Ammon's horn (tissue), 1 donor: Measurements from ENCODE around the gene TSC2.

Experiments used
- DNase-seq: peaks from one replicate; pipeline ENCODE4 v3.0.0-alpha.2; 2016; ENCODE audit warnings: low spot score

Gene TSC2

DNA sequence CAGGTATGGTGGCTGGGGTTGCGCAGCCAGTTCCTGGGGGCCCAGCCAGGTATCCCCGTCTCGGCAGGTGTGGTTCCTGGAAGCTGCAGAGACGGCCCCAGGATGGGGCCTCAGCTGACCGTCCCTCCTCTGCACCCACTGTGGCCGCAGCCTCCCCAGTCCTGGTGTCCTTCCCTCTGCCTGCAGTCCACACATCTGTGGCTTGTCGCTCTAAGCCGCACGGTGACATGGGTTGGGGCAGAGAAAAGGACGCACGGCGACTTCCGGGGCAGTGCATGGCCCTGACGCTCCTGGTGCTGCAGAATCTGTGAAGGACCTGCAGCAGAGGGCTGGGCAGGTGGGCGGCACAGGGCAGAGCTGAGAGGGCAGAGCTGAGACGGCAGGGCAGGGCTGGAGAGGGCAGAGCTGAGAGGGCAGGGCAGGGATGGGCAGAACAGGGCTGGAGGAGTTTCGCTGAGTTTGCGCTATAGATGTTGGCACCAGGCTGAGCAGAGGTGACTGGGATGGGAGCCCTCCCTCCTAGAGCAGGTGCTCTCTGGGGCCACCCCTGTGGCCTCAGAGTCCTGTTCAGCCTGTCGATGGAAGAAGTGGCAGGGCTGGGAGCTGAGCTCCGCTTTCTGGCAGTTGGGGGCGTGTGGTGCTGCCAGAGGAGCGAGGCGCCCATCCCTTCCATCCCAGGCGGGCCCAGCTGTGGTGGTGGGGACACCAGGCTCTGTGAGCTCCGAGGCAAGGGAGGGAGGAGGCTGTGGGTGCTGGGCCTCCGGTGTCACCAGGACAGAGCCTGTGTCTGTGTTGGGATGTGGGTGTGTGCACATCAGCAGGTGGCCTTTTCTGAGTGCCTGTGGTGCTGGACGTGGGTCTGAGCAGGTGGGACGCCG lies 23.0 kb downstream of the TSC2 start:
- no peak for DNase-seq

GRCh38 chr16:2071454-2072202 lies 23.8 kb downstream of the TSC2 start:
- no peak for DNase-seq

- DNase-seq, result no peak
Measured at GRCh38 chr16:2072926-2073325, 25.1 kb downstream of the TSC2 start.

DNA sequence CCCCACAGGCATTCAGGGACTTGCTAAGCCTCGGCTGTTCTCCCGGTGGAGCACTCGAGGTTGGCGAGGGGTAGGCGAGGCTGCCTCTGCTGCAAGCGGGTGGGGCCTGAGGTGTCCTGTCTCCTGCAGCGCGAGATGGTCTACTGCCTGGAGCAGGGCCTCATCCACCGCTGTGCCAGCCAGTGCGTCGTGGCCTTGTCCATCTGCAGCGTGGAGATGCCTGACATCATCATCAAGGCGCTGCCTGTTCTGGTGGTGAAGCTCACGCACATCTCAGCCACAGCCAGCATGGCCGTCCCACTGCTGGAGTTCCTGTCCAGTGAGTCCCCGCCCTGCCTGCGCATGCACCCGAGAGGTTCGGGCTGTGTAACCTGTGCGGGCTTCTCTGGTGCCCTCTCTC lies 26.3 kb downstream of the TSC2 start:
- no peak for DNase-seq

DNA sequence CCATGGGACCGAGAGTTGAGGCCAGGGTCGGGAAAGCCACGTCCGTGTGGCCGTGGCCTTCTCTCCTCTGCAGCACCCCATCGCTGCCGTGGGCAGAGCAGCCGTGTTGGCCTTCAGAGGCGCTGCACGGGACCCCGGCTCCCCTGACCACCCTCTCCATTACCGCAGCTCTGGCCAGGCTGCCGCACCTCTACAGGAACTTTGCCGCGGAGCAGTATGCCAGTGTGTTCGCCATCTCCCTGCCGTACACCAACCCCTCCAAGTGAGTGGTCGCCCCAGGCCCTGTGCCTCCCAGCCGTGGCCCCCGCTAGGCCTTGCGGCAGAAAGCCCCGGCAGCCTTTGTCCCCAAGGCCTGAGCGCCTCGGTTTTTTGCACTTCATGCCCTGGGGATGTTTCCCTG lies 27.8 kb downstream of the TSC2 start:
- DNase-seq, result no peak

GRCh38 chr16:2076072-2076865 lies 28.5 kb downstream of the TSC2 start:
- DNase-seq, result no peak

DNA sequence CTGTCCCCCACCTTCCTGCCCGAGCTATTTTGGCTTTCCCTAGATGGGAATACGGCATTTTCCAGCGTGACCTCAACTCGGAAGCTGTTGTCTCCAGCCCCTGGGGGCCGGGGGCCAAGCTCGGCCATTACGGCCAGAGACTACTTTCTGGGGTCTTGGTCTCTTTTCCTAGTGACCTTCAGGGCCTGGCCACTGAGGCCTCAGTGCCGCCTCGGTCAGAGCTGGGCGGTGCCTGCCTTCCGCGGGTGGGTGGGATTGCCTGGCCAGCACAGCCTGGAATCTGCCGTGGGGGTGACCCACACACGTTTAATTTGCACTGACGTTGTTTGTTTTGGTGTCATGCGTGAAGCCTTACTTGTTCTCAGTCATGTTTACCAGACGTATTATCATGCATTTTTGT lies 29.2 kb downstream of the TSC2 start:
- no peak for DNase-seq

DNA sequence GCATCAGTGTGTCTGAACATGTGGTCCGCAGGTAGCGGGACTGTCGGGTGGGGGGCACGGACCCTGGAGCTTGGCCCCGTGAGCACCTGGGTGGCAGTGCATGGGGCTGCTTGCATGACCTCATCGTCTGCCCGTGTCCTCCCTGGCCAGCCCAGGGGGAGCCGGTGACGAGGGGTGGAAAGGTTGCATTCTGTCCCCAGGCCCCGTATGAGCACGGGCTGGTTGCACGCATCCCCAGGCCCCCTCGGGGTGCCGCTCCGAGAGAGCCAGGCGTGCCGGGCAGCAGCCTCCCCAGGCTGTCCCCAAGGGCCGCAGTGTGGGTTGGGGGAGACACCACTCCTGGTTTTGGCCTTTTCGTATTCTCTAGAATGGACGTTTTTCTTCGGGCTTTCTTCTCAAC lies 29.9 kb downstream of the TSC2 start:
- DNase-seq, result no peak

GRCh38 chr16:2078096-2078495 lies 30.3 kb downstream of the TSC2 start:
- no peak for DNase-seq

GRCh38 chr16:2078691-2079090 lies 30.9 kb downstream of the TSC2 start:
- no peak for DNase-seq

DNA sequence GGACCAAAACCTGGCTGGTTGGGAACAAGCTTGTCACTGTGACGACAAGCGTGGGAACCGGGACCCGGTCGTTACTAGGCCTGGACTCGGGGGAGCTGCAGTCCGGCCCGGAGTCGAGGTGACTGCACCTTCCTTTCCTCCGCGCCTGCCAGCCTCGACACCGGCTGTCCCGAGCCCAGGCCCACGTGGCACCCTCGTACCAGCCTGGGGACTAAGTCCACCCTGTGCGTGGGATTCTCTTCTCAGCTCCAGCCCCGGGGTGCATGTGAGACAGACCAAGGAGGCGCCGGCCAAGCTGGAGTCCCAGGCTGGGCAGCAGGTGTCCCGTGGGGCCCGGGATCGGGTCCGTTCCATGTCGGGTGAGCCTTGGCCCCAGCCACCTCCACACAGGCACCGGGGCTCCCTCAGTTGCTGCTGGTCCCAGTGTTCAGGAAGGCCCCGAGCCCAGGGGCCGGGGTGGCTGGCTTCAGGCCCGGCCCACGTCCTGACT lies 31.6 kb downstream of the TSC2 start:
- no peak for DNase-seq

DNA sequence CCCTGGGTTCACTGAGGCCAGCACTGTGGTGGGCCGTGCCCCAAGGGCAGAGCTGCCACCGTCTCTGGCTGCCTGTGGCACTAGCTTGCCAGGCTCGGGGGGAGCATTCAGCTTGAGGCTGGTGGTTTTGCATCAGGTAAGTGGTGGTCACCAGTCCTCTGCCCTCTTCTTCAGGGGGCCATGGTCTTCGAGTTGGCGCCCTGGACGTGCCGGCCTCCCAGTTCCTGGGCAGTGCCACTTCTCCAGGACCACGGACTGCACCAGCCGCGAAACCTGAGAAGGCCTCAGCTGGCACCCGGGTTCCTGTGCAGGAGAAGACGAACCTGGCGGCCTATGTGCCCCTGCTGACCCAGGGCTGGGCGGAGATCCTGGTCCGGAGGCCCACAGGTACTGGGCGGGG lies 32.2 kb downstream of the TSC2 start:
- DNase-seq, result no peak

- no peak for DNase-seq
Measured at GRCh38 chr16:2081201-2082084, 33.7 kb downstream of the TSC2 start.

- DNase-seq, result no peak
Measured at GRCh38 chr16:2082171-2082982, 34.6 kb downstream of the TSC2 start.

- DNase-seq, result no peak
Measured at GRCh38 chr16:2082983-2083364, 35.2 kb downstream of the TSC2 start.

DNA sequence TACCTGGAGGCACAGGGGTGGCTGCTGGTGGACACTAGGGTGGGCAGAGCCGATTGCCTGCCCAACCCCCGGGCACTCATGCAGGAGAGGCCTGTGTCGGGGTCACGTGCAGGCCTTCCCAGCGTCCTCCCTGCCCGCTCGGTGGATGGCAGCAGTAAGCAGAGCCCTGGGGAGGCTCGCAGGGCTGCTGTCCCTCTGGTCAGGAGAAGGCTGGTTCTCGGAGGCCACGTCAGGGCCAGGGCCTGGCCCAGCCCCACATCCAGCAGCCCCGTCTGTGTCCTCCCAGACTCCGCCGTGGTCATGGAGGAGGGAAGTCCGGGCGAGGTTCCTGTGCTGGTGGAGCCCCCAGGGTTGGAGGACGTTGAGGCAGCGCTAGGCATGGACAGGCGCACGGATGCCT lies 35.6 kb downstream of the TSC2 start:
- DNase-seq, result no peak

DNA sequence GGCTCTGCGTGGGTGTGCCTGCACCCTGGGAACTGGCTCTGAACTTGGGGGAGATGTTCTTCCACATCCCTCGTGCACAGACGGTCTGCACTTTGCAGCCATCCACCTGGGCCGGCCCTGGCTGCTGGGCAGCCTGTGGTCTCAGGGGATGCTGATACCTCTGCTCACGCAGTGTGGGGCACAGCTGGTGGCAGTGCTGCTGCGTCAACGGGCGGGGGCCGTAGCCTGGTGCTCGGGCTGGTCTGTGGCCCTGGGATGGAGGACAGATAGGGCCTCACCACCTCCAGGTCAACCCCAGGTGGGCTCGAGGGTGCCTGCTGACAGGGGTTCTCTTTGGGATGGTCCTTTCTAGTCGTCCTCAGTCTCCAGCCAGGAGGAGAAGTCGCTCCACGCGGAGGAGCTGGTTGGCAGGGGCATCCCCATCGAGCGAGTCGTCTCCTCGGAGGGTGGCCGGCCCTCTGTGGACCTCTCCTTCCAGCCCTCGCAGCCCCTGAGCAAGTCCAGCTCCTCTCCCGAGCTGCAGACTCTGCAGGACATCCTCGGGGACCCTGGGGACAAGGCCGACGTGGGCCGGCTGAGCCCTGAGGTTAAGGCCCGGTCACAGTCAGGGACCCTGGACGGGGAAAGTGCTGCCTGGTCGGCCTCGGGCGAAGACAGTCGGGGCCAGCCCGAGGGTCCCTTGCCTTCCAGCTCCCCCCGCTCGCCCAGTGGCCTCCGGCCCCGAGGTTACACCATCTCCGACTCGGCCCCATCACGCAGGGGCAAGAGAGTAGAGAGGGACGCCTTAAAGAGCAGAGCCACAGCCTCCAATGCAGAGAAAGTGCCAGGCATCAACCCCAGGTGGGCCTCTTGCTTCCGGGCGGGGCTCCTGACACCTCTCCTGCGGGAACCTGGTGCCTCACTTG lies 36.3 kb downstream of the TSC2 start:
- no peak for DNase-seq

DNA sequence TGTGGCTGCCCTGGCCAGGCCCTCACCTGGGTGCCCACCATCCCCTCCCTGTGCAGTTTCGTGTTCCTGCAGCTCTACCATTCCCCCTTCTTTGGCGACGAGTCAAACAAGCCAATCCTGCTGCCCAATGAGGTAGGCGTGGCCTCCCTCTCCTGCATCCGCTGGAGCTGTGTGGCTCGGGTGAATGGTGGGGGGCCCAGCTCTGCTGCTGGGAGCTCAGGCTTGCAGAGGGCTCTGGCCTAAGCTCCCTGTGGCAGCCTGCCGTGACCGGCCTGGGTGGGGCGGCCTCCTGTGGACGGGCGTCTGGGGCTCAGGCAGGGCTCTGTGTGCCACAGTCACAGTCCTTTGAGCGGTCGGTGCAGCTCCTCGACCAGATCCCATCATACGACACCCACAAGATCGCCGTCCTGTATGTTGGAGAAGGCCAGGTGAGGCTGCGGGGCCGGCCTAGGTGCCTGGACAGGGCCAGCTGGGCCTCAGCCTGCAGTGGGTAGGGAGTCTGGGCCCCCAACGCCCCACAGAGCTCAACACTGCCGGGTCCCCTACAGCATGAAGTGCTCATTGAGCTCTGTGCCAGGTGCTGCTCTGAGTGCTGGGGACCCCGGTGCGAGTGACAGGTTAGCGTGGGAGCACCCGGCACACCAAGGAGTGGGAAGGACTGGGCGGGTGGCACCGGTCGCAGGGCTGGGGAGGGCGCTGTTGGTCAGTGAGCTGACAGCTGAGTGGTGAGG lies 37.3 kb downstream of the TSC2 start:
- DNase-seq, result no peak

- DNase-seq, result no peak
Measured at GRCh38 chr16:2085669-2086068, 37.9 kb downstream of the TSC2 start.
